Measurements from ENCODE around the gene BCKDHB.

DNA sequence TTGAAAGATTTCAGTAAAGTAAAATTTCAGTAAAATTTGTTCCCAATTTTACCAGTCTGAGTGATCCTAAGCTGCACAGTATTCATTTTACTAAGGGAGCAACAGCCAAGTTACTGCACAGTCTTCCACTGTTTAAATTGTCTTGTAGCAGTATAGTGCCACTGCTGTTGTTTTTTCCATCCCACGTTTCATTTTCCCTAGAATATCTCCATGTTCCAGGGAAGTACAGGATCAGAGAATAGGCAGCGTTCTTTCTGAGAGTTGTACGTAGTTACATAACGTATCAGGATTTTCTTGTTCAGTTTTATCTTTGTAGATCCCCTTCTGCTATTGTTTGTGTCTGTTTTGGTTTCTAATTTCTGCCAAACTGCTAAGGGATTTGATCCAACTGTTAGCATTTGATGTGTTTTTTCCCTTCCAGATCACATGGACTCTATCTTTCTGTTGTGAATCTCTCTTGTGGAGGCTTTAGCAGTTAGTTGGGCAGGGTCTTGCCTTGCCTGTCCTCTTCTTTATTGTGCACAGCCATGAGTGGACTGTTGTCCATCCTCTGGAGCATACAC is 38.4 kb downstream of the BCKDHB start:
- TF ChIP-seq POLR2A (IDR thresholded peaks at IDR 0.05), result no peak
- TF ChIP-seq, protein P1, sequence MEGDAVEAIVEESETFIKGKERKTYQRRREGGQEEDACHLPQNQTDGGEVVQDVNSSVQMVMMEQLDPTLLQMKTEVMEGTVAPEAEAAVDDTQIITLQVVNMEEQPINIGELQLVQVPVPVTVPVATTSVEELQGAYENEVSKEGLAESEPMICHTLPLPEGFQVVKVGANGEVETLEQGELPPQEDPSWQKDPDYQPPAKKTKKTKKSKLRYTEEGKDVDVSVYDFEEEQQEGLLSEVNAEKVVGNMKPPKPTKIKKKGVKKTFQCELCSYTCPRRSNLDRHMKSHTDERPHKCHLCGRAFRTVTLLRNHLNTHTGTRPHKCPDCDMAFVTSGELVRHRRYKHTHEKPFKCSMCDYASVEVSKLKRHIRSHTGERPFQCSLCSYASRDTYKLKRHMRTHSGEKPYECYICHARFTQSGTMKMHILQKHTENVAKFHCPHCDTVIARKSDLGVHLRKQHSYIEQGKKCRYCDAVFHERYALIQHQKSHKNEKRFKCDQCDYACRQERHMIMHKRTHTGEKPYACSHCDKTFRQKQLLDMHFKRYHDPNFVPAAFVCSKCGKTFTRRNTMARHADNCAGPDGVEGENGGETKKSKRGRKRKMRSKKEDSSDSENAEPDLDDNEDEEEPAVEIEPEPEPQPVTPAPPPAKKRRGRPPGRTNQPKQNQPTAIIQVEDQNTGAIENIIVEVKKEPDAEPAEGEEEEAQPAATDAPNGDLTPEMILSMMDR (IDR thresholded peaks at IDR 0.05), result no peak
